ENCODE results near the gene ZNF384. TPM values are rescaled to one million over a fixed set of nuclear protein-coding genes. Genes with fewer than 3 reads are reported as not detected.

ZNF384 gene
- total RNA-seq, 2 experiments from 2014 or later, result 48.6 to 95.5 TPM

DNA sequence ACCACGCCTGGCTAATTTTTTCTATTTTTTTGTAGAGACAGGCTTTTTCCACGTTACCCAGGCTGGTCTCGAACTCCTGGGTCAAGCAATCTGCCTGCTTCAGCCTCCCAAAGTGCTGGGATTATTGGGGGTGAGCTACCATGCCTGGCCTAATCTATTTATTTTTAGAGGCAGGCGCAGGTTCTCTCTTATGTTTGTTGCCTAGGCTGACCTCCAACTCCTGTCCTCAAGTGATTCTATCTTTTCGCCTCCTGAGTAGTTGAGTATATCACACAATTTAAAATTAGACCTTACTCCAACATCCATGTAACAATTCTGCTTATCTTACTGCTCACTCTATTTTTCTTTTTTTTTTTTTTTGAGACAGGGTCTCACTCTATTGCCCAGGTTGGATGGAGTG lies 35.2 kb downstream of the ZNF384 start:
- Histone ChIP-seq H3K27ac (ENCODE audit: low read depth, low read length, poor library complexity, severe bottlenecking) (no peak overlapping the region), H3K4me2 (ENCODE audit: low read length) (no peak overlapping the region), H3K36me3 (ENCODE audit: insufficient read depth, low read length) (peaks cover 24% of the 10 kb centered on the region), H2AFZ (ENCODE audit: low read length) (no peak overlapping the region), H4K20me1 (ENCODE audit: insufficient read depth, low read length) (no peaks in the 10 kb centered on the region), H3K79me2 (ENCODE audit: insufficient read depth, low read depth, low read length) (no peaks in the 10 kb centered on the region), H3K4me3 (ENCODE audit: low read depth, low read length, poor library complexity, severe bottlenecking) (no peak overlapping the region), H3K9me2 (ENCODE audit: insufficient read depth, low read length) (no peaks in the 10 kb centered on the region), H3K9me3 (ENCODE audit: low read length) (no peaks in the 10 kb centered on the region), H3K4me1 (ENCODE audit: insufficient read depth, low read length, poor library complexity, severe bottlenecking) (peaks cover 8% of the 10 kb centered on the region)
- intact Hi-C loops (cut with micrococcal nuclease; ENCODE audit: unreplicated experiment), result no loop called here
- no TSS peak for BruUV-seq (replicated peaks)
- POLR2A ChIA-PET, result interaction anchor here (0.6 kb wide), 1 partner anchor 10 kb away, joined by 4 read pairs; no protein-coding TSS in a partner anchor
- TF ChIP-seq EZH2phosphoT487 (IDR thresholded peaks at IDR 0.05; ENCODE audit: borderline replicate concordance, low read depth, low read length), result no peak
- TF ChIP-seq, protein P1, sequence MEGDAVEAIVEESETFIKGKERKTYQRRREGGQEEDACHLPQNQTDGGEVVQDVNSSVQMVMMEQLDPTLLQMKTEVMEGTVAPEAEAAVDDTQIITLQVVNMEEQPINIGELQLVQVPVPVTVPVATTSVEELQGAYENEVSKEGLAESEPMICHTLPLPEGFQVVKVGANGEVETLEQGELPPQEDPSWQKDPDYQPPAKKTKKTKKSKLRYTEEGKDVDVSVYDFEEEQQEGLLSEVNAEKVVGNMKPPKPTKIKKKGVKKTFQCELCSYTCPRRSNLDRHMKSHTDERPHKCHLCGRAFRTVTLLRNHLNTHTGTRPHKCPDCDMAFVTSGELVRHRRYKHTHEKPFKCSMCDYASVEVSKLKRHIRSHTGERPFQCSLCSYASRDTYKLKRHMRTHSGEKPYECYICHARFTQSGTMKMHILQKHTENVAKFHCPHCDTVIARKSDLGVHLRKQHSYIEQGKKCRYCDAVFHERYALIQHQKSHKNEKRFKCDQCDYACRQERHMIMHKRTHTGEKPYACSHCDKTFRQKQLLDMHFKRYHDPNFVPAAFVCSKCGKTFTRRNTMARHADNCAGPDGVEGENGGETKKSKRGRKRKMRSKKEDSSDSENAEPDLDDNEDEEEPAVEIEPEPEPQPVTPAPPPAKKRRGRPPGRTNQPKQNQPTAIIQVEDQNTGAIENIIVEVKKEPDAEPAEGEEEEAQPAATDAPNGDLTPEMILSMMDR (conservative IDR thresholded peaks at IDR 0.05; ENCODE audit: low read length), result no peak
- CTCF ChIA-PET (ENCODE audit: unreplicated experiment), result interaction anchor here (1.4 kb wide), 1 partner anchor 10 kb away, joined by 6 read pairs; no protein-coding TSS in a partner anchor
- no peak for DNase-seq (ENCODE audit: low spot score)

DNA sequence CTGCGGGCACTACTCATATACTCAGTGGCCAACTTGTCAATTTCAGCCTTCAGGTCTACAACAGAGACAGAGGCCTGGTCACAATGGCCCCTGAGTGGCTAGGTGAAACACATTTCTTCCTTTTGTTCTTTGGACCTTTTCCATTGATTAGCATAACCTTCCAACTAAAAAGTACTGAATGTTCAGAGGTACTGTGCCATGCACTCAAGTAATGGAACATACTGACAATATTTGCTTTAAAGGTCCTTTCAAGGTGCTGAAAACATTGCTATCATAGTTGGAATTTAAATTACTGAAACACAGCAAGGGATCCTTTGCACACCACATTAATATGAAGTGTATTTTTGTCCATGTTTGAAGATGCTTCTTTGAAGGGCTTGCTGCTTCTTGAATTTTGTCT lies 35.8 kb downstream of the ZNF384 start:
- intact Hi-C loops (cut with micrococcal nuclease; ENCODE audit: unreplicated experiment), result no loop called here
- no peak for DNase-seq (ENCODE audit: low spot score)
- H3K79me2 ChIP-seq (ENCODE audit: insufficient read depth, low read depth, low read length), result no peaks in the 10 kb centered on the region
- H3K9me2 ChIP-seq (ENCODE audit: insufficient read depth, low read length), result no peaks in the 10 kb centered on the region
- H3K36me3 ChIP-seq (ENCODE audit: insufficient read depth, low read length), result peaks cover 24% of the 10 kb centered on the region
- CTCF ChIA-PET (ENCODE audit: unreplicated experiment), result interaction anchor here (1.4 kb wide), 1 partner anchor 9 kb away, joined by 6 read pairs; no protein-coding TSS in a partner anchor
- H3K27ac ChIP-seq (ENCODE audit: low read depth, low read length, poor library complexity, severe bottlenecking), result no peak overlapping the region
- BruUV-seq (replicated peaks), result no TSS peak
- no peaks in the 10 kb centered on the region for H3K9me3 ChIP-seq (ENCODE audit: low read length)
- H2AFZ ChIP-seq (ENCODE audit: low read length), result no peak overlapping the region
- POLR2A ChIA-PET, result interaction anchor here (0.6 to 1.3 kb wide), 5 partner anchors 8 to 103 kb away, joined by 3 to 7 read pairs (median 3); no protein-coding TSS in a partner anchor
- no peak overlapping the region for H3K4me2 ChIP-seq (ENCODE audit: low read length)
- TF ChIP-seq EZH2phosphoT487 (IDR thresholded peaks at IDR 0.05; ENCODE audit: borderline replicate concordance, low read depth, low read length), result no peak
- TF ChIP-seq, protein P1 (conservative IDR thresholded peaks at IDR 0.05; ENCODE audit: low read length), result no peak
- H4K20me1 ChIP-seq (ENCODE audit: insufficient read depth, low read length), result no peaks in the 10 kb centered on the region
- H3K4me1 ChIP-seq (ENCODE audit: insufficient read depth, low read length, poor library complexity, severe bottlenecking), result peaks cover 8% of the 10 kb centered on the region
- no peak overlapping the region for H3K4me3 ChIP-seq (ENCODE audit: low read depth, low read length, poor library complexity, severe bottlenecking)

DNA sequence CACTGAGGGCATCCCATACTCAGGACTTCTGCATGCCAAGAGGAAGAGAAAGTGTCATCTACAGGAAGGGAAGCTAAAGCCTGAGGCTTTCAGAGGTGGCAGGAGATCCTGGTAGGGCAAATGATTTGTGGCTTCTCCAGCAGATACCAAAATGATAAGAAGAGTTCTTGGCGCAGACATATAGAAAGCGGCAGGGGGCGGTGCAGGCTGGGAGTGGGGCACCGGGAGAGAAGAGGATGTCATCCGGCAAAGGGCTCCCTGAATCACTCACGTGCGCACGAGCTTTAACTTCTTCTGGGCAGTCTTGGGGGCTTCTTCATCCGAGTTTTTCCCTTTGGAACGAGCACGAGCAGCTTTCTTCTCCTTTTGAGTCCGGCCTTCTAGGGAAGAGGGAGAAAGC lies 36.8 kb downstream of the ZNF384 start:
- Histone ChIP-seq H4K20me1 (ENCODE audit: insufficient read depth, low read length) (no peaks in the 10 kb centered on the region), H3K79me2 (ENCODE audit: insufficient read depth, low read depth, low read length) (no peaks in the 10 kb centered on the region), H3K4me3 (ENCODE audit: low read depth, low read length, poor library complexity, severe bottlenecking) (no peak overlapping the region), H3K4me2 (ENCODE audit: low read length) (no peak overlapping the region), H3K4me1 (ENCODE audit: insufficient read depth, low read length, poor library complexity, severe bottlenecking) (peaks cover 8% of the 10 kb centered on the region), H3K36me3 (ENCODE audit: insufficient read depth, low read length) (peaks cover 24% of the 10 kb centered on the region), H3K27ac (ENCODE audit: low read depth, low read length, poor library complexity, severe bottlenecking) (no peak overlapping the region), H2AFZ (ENCODE audit: low read length) (no peak overlapping the region), H3K9me2 (ENCODE audit: insufficient read depth, low read length) (no peaks in the 10 kb centered on the region), H3K9me3 (ENCODE audit: low read length) (no peaks in the 10 kb centered on the region)
- ChIA-PET CTCF (ENCODE audit: unreplicated experiment) (no interaction called here), POLR2A (interaction anchor here (0.8 to 1.3 kb wide), 3 partner anchors 9 to 39 kb away, joined by 3 read pairs; no protein-coding TSS in a partner anchor)
- intact Hi-C loops (cut with micrococcal nuclease; ENCODE audit: unreplicated experiment), result no loop called here
- no peak for DNase-seq (ENCODE audit: low spot score)
- TF ChIP-seq, protein P1 (conservative IDR thresholded peaks at IDR 0.05; ENCODE audit: low read length), result no peak
- TF ChIP-seq EZH2phosphoT487 (IDR thresholded peaks at IDR 0.05; ENCODE audit: borderline replicate concordance, low read depth, low read length), result no peak
- no TSS peak for BruUV-seq (replicated peaks)

All from OCI-LY7 (cell line).